Measurements from ENCODE around the gene HOXB7. TPM values are rescaled to one million over a fixed set of nuclear protein-coding genes. Genes with fewer than 3 reads are reported as not detected.

The HOXB7 gene
- total RNA-seq, 8 experiments from 2014 or later: 6.2 to 35.5 (median 23.7) TPM

- Histone ChIP-seq H3K27ac (peak overlapping the region; percentile 71 to 96), H3K4me3 (peak overlapping the region; percentile 53 to 92 (median 80)), H3K4me1 (replicated peaks in 1 of 2) (peaks cover 17 to 45% of the 10 kb centered on the region in 2 donors)
- 0% methylated on average over 3 to 29 of the region's 69 CpGs; no CpG with 5 or more reads in 8 of the 10 experiments for WGBS, 10 experiments
- in situ Hi-C loops (cut with MboI; ENCODE audit: low pct_unique_long_range_greater_than_20kb in 2 of 9, low sequenced_read_pairs in 9 of 9, unreplicated experiment in 9 of 9): loop anchor here in 2 of 9 experiments (10.0 to 25.0 kb wide), 2 partner anchors 112 to 471 kb away; partner anchors contain the start of gene HOXB13 (in 1 of the 2)
- peak; percentile 0 to 84 (median 46) for ATAC-seq (replicated peaks in 6 of 8)
Observed at GRCh38 chr17:48625495-48626244, 14.9 kb upstream of the HOXB7 start.

DNA sequence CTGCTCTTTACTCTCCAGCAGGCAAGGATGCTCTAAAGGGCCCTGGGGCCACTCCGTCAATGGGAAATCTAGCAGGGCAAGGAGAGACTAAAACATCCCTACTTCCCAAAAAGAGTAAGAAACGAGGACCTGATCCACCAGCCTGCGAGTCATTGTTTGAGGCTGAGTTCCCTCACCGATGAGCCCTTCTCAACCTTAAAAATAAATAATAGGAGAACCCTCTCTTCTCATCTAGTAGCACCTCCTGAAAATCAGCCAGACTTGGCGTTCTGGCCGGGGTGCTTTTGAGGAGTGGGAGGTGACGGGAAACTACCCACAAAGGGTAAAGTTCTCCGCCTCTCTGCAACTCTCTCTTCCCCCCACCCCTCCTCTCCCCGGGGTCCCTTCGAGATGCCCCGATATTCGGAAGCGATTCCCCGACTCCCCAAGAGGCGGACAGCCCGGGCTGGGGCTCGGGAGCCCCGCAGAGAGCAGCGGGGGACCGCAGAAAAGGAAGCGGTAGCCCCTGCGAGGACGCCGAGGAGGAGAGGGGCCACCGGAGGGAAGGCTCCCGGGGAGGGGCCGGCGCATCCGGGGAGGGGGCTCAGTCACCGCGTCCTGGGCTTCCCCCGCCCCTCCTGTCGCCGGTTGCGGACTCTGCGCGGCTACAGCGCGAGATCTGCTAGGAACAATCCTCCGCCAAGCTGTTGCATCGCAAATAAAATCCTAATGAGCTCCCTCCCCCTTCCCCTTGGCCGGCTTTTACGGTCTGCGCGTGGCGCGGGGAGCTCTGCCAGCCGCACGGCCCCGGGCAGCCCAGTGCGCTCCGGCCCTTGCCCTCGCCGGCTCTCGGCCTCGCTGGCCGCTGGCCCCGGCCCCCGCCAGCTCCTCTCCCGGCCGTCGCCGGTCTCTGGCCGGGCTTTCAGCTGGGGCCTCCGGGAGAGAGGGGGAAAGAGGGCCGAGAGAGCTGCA lies 14.0 kb upstream of the HOXB7 start:
- Histone ChIP-seq H3K27ac (peak overlapping the region; percentile 71 to 96), H3K4me3 (peak overlapping the region; percentile 53 to 92 (median 80)), H3K4me1 (replicated peaks in 1 of 2) (peaks cover 26 to 54% of the 10 kb centered on the region in 2 donors)
- 0 to 20% (median 2%) methylated on average over 1 to 13 of the region's 66 CpGs; no CpG with 5 or more reads in 7 of the 10 experiments for WGBS, 10 experiments
- in situ Hi-C loops (cut with MboI; ENCODE audit: low pct_unique_long_range_greater_than_20kb in 2 of 9, low sequenced_read_pairs in 9 of 9, unreplicated experiment in 9 of 9): loop anchor here in 2 of 9 experiments (10.0 to 25.0 kb wide), 2 partner anchors 112 to 470 kb away; partner anchors contain the start of gene HOXB13 (in 1 of the 2)
- peak in 7 of 8 experiments; percentile 8 to 55 (median 15) for ATAC-seq (replicated peaks in 6 of 8)

- peaks cover 31 to 55% of the 10 kb centered on the region in 2 donors for H3K4me1 ChIP-seq (replicated peaks in 1 of 2)
- H3K27ac ChIP-seq: peak overlapping the region in 1 of 2 donors; percentile 96
- ATAC-seq (replicated peaks in 6 of 8): no peak
- H3K4me3 ChIP-seq: peak overlapping the region; percentile 53 to 92 (median 80)
- 7 to 87% (median 33%) methylated on average over 1 to 4 of the region's 5 CpGs; no CpG with 5 or more reads in 5 of the 10 experiments for WGBS, 10 experiments
- in situ Hi-C loops (cut with MboI; ENCODE audit: low pct_unique_long_range_greater_than_20kb in 2 of 9, low sequenced_read_pairs in 9 of 9, unreplicated experiment in 9 of 9): loop anchor here in 1 of 9 experiments (10.0 kb wide), 1 partner anchor 469 kb away; no protein-coding TSS in a partner anchor
Observed at GRCh38 chr17:48624118-48624517, 13.3 kb upstream of the HOXB7 start.

- Histone ChIP-seq H3K27ac (peak overlapping the region in 1 of 2 donors; percentile 96), H3K4me3 (peak overlapping the region; percentile 53 to 92 (median 80)), H3K4me1 (replicated peaks in 1 of 2) (peaks cover 31 to 50% of the 10 kb centered on the region in 2 donors)
- in situ Hi-C loops (cut with MboI; ENCODE audit: low pct_unique_long_range_greater_than_20kb in 2 of 9, low sequenced_read_pairs in 9 of 9, unreplicated experiment in 9 of 9): loop anchor here in 1 of 9 experiments (10.0 kb wide), 1 partner anchor 469 kb away; no protein-coding TSS in a partner anchor
- no peak for ATAC-seq (replicated peaks in 6 of 8)
- 0 to 73% (median 27%) methylated on average over 2 to 4 of the region's 4 CpGs; no CpG with 5 or more reads in 7 of the 10 experiments for WGBS, 10 experiments
Observed at GRCh38 chr17:48623583-48623982, 12.8 kb upstream of the HOXB7 start.

- WGBS, 10 experiments: 0 to 49% (median 40%) methylated on average over 1 to 11 of the region's 11 CpGs; no CpG with 5 or more reads in 2 of the 10 experiments
- peaks cover 31 to 46% of the 10 kb centered on the region in 2 donors for H3K4me1 ChIP-seq (replicated peaks in 1 of 2)
- peak overlapping the region in 1 of 2 donors; percentile 96 for H3K27ac ChIP-seq
- ATAC-seq (replicated peaks in 6 of 8): no peak
- in situ Hi-C loops (cut with MboI; ENCODE audit: low pct_unique_long_range_greater_than_20kb in 2 of 9, low sequenced_read_pairs in 9 of 9, unreplicated experiment in 9 of 9): loop anchor here in 1 of 9 experiments (10.0 kb wide), 1 partner anchor 468 kb away; no protein-coding TSS in a partner anchor
- H3K4me3 ChIP-seq: peak overlapping the region; percentile 53 to 92 (median 80)
Observed at GRCh38 chr17:48622857-48623256, 12.0 kb upstream of the HOXB7 start.

- WGBS, 10 experiments: 0 to 80% (median 44%) methylated on average over 1 to 28 of the region's 41 CpGs
- ATAC-seq (replicated peaks in 6 of 8): no peak
- peak overlapping the region in 1 of 2 donors; percentile 96 for H3K27ac ChIP-seq
- H3K4me1 ChIP-seq (replicated peaks in 1 of 2): peaks cover 29 to 43% of the 10 kb centered on the region in 2 donors
- H3K4me3 ChIP-seq: peak overlapping the region; percentile 6 to 89 (median 80)
- in situ Hi-C loops (cut with MboI; ENCODE audit: low pct_unique_long_range_greater_than_20kb in 2 of 9, low sequenced_read_pairs in 9 of 9, unreplicated experiment in 9 of 9): loop anchor here in 1 of 9 experiments (10.0 kb wide), 1 partner anchor 467 kb away; no protein-coding TSS in a partner anchor
Observed at GRCh38 chr17:48621410-48622392, 10.9 kb upstream of the HOXB7 start.

GRCh38 chr17:48620461-48621139 lies 9.8 kb upstream of the HOXB7 start:
- Histone ChIP-seq H3K4me1 (replicated peaks in 1 of 2) (peaks cover 31 to 54% of the 10 kb centered on the region in 2 donors), H3K27ac (peak overlapping the region; percentile 12 to 96), H3K4me3 (peak overlapping the region in 4 of 5 donors; percentile 27 to 89 (median 80))
- in situ Hi-C loops (cut with MboI; ENCODE audit: low pct_unique_long_range_greater_than_20kb in 2 of 9, low sequenced_read_pairs in 9 of 9, unreplicated experiment in 9 of 9): loop anchor here in 1 of 9 experiments (10.0 kb wide), 1 partner anchor 466 kb away; no protein-coding TSS in a partner anchor
- peak in 2 of 8 experiments; percentile 6 to 7 for ATAC-seq (replicated peaks in 6 of 8)
- WGBS, 10 experiments: 9 to 84% (median 53%) methylated on average over 2 to 4 of the region's 6 CpGs; no CpG with 5 or more reads in 2 of the 10 experiments

GRCh38 chr17:48619826-48620449 lies 9.1 kb upstream of the HOXB7 start:
- ATAC-seq (replicated peaks in 6 of 8): peak in 5 of 8 experiments; percentile 11 to 24 (median 18)
- H3K27ac ChIP-seq: peak overlapping the region; percentile 12 to 96
- 5 to 85% (median 26%) methylated on average over 4 to 16 of the region's 32 CpGs; no CpG with 5 or more reads in 4 of the 10 experiments for WGBS, 10 experiments
- in situ Hi-C loops (cut with MboI; ENCODE audit: low pct_unique_long_range_greater_than_20kb in 2 of 9, low sequenced_read_pairs in 9 of 9, unreplicated experiment in 9 of 9): loop anchor here in 1 of 9 experiments (10.0 kb wide), 1 partner anchor 465 kb away; no protein-coding TSS in a partner anchor
- H3K4me1 ChIP-seq (replicated peaks in 1 of 2): peaks cover 31 to 55% of the 10 kb centered on the region in 2 donors
- peak overlapping the region; percentile 26 to 89 (median 80) for H3K4me3 ChIP-seq

DNA sequence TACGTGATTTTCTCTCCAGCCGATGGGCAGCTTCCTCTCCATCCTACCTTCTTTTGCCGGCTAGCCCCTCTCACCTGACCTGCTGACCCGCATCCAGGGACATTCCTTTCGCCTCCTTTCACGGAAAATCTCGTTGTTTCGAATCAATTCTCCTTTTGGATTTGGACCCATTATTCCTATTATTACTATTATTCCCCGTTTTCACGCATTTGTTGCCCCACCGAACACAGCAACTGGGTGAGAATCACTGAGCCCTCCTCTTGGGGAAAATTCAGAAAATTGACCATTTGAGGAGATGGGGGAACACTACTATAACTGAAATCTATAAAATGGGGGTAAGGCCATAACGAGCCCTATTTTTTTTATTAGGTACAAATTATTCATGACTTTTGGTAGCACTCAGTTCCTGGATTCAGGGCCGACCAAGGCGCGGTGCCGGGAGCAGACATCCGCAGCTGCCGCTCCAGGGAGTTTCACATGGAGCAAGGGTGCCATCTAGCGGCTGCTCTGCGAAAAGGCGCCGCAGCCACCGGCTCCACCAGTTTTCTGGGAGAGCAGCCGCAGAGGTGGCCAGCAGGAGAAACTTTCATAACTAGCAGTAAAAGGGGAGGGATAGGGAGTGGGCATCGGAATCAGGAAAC lies 7.6 kb upstream of the HOXB7 start:
- ATAC-seq (replicated peaks in 6 of 8): peak; percentile 57 to 91 (median 60)
- in situ Hi-C loops (cut with MboI; ENCODE audit: low pct_unique_long_range_greater_than_20kb in 2 of 9, low sequenced_read_pairs in 9 of 9, unreplicated experiment in 9 of 9): no loop called here
- 3 to 31% (median 11%) methylated on average over 5 to 21 of the region's 25 CpGs; no CpG with 5 or more reads in 1 of the 10 experiments for WGBS, 10 experiments
- Histone ChIP-seq H3K4me1 (replicated peaks in 1 of 2) (peaks cover 31 to 55% of the 10 kb centered on the region in 2 donors), H3K27ac (peak overlapping the region in 1 of 2 donors; percentile 97), H3K4me3 (peak overlapping the region; percentile 26 to 89 (median 80))

All from motor neuron (in vitro differentiated cells).